Cardiac fibroblast (primary cell): ENCODE measurements around the gene OSGIN1.

Source experiments
- DNase-seq, 2 donors: peaks; one replicate each; pipeline versions ENCODE4 v3.0.0 to v3.0.0-alpha.2; 2010; ENCODE audit warnings: low read depth in 2 of 2
- H3K4me3 ChIP-seq, 2 donors: replicated peaks in 1 of 2; 1 replicate in 1 of 2; 2 replicates in 1 of 2; pipeline ENCODE4 v1.5.1; 2011; ENCODE audit warnings: low read depth in 2 of 2, low read length in 2 of 2, mild to moderate bottlenecking in 2 of 2, moderate library complexity in 1 of 2
- TF ChIP-seq, protein P1 (sequence below): IDR thresholded peaks from one replicate; pipeline ENCODE4 v1.5.1; 2011; ENCODE audit warnings: low read depth, mild to moderate bottlenecking, low read length, inconsistent platforms

Gene OSGIN1

DNA sequence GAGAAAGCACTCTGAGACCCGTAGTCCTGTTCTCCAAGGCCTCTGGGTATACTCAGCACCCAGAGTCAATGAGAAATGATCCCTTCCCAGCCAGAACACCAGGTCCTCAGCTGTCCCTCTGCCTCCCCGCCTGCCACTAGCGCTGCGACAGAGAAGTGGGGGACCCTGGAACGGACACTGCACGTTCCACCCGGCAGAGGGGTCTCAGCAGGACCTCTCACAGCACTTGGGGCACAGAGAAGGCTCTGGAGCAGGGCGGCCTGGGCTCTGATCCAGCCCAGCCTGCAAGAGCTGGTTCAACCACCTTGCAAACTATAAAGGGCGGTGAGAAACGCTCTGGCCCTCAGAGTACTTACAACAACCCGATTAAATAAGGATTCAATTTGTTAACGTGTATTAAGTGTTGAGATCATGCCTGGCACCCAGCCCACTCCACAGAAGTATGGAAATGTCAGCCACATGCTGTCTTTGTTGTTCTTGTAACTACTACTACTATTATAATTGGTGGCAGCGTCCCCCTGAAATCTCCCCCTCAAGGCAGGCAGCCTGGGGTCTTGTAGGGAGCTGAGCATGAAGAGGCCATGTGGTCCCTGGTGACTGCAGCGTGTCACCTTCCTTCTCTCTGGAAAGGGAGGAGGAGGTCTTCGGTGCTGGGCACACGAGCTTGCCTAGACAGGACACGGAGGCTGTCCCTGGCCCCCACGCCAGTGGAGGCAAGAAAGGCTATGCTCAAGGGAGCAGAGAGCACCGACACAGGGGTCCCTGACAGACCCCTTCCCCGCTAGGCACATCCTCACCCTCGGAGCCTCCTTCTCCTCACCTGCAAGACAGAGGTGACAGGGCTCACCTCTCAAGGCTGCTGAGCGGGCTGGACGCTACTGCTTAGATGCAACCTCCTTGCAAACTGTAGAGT, 2.4 kb downstream of the OSGIN1 start:
- H3K4me3 ChIP-seq: no peak overlapping the region
- DNase-seq: peak; percentile 38 to 51
- TF ChIP-seq, protein P1, sequence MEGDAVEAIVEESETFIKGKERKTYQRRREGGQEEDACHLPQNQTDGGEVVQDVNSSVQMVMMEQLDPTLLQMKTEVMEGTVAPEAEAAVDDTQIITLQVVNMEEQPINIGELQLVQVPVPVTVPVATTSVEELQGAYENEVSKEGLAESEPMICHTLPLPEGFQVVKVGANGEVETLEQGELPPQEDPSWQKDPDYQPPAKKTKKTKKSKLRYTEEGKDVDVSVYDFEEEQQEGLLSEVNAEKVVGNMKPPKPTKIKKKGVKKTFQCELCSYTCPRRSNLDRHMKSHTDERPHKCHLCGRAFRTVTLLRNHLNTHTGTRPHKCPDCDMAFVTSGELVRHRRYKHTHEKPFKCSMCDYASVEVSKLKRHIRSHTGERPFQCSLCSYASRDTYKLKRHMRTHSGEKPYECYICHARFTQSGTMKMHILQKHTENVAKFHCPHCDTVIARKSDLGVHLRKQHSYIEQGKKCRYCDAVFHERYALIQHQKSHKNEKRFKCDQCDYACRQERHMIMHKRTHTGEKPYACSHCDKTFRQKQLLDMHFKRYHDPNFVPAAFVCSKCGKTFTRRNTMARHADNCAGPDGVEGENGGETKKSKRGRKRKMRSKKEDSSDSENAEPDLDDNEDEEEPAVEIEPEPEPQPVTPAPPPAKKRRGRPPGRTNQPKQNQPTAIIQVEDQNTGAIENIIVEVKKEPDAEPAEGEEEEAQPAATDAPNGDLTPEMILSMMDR: no peak

DNA sequence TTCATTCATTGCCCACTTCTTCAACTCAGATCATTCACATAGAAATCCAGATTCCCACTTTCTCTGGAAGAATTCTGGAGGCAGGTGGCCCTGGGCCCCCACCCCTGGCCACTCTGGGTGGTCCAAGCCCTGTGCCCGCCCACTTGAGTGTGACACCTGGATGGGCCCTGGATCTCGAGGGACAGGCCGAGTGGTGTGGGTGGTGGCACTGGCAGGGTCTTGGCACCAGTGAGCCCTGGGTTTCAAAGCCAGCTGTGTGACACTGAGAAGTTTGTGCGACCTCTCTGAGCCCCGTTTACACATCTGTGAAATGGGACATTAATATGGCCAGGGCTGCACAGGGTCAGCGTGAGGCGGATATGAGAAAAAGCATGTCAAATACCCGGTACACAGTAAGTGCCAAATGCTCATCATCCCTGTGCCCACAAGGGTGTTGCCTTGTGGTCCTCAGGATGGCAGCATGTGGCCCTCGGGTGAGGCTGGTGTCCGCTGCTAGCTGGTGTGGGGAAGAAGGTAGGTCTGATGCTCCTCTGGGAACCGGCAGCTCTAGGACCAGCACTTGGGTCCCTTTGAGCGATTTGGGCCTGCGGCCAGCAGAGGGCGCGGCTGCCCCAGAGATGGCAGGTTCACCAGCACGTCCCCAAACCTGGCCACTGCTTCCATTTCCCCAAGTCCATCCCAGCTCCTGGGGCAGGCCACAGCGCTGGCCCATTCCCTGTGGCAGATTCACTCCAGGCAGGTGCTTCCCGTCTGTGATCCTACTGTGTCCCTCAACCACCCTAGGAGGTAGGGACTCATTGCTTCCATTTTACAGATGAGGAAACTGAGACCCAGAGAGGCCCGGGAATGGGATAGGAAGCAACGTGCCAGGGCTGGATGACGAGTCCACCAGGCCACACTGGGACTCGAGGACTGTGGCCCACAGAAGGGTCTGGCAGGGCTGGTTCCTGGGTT, 3.6 kb downstream of the OSGIN1 start:
- peak; percentile 83 to 84 for DNase-seq
- TF ChIP-seq, protein P1: peak; percentile 89
- no peak overlapping the region for H3K4me3 ChIP-seq

DNA sequence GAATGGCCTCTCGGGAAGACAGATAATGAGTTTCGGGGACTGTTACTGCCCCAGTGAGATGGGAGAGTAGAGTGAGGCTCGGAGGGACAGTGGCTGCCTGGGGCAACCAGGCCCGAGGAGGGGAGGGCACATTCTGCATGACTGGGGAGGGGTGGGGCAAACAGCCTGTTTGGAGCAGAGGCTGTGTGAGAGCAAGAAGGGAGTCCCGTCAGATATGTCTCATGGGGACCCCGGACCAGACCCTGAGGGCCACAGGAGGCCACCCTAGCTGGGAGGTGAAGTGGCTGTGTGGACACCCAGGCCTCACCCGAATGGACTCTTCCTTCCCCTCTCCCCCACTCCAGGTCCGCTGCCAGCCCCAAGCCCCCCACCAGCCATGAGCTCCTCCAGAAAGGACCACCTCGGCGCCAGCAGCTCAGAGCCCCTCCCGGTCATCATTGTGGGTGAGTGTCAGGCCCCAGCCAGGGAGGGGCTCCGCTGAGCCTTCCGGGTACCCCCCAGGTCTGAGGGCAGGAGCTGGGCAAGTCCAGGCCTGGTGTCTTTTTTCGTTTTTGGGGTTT, 4.3 kb downstream of the OSGIN1 start:
- TF ChIP-seq, protein P1: no peak
- H3K4me3 ChIP-seq: no peak overlapping the region
- no peak for DNase-seq

- DNase-seq: no peak
- TF ChIP-seq, protein P1: no peak
Observed at GRCh38 chr16:83958137-83958845, 5.3 kb downstream of the OSGIN1 start.

GRCh38 chr16:83958846-83959565, 6.0 kb downstream of the OSGIN1 start:
- H3K4me3 ChIP-seq: no peak overlapping the region
- no peak for DNase-seq
- TF ChIP-seq, protein P1: no peak

More at GRCh38 chr16:83958137-83958845, 5.3 kb downstream of the OSGIN1 start:
- H3K4me3 ChIP-seq: no peak overlapping the region
